Raji (cell line): ENCODE data around the gene CLDN6.

Experiments
- POLR2A ChIP-seq: IDR thresholded peaks from 2 replicates; pipeline ENCODE4 v1.6.1; 2011; ENCODE audit warnings: low read depth, low read length, control low read depth; ENCODE audit not compliant: insufficient read depth

Gene CLDN6

GRCh38 chr16:3012246-3012645 lies 5.7 kb downstream of the CLDN6 start:
- no peak for TF ChIP-seq POLR2A

GRCh38 chr16:3010510-3010909 lies 7.5 kb downstream of the CLDN6 start:
- no peak for TF ChIP-seq POLR2A

DNA sequence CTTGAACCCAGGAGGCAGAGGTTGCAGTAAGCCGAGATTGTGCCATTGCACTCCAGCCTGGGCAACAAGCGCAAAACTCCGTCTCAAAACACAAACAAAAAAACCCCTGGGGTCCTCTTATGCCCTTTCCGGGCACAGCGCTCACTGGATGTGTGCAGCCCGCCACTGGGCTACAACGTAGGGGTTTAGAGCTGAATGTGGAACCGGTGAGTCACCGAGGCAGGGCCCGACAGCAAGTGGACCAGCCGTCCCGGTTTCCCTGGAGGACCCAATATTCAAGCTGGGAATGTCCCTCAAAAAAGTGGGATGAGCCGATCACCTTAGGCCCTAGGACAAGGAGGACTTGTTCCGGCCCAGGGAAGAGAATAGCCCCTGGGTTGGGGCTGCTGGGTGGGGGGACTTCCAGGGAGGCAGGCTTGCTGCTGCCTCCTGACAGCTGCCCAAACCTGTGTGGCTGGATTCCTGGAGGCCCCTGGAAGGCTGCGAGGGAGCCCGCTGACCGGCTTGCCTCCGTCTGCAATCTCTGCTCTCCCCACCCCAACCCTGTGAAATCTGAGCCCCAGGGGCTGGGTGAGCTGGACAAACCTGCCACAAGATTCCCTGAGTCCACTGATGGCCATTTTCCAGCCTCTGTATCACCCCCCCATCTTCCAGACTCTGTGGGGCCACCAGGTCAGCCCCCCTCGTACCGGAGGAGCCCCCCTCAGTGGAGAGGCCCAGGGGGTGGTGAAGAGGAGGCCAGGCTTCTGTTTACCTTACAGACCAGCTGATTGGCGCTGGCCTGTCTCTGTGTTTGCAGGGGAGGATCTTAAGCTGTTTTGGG lies 8.2 kb downstream of the CLDN6 start:
- TF ChIP-seq POLR2A: no peak

- no peak for TF ChIP-seq POLR2A
These were observed 9.3 kb downstream of the CLDN6 start for GRCh38 chr16:3008690-3009037.

GRCh38 chr16:3007957-3008689 lies 9.9 kb downstream of the CLDN6 start:
- no peak for TF ChIP-seq POLR2A

DNA sequence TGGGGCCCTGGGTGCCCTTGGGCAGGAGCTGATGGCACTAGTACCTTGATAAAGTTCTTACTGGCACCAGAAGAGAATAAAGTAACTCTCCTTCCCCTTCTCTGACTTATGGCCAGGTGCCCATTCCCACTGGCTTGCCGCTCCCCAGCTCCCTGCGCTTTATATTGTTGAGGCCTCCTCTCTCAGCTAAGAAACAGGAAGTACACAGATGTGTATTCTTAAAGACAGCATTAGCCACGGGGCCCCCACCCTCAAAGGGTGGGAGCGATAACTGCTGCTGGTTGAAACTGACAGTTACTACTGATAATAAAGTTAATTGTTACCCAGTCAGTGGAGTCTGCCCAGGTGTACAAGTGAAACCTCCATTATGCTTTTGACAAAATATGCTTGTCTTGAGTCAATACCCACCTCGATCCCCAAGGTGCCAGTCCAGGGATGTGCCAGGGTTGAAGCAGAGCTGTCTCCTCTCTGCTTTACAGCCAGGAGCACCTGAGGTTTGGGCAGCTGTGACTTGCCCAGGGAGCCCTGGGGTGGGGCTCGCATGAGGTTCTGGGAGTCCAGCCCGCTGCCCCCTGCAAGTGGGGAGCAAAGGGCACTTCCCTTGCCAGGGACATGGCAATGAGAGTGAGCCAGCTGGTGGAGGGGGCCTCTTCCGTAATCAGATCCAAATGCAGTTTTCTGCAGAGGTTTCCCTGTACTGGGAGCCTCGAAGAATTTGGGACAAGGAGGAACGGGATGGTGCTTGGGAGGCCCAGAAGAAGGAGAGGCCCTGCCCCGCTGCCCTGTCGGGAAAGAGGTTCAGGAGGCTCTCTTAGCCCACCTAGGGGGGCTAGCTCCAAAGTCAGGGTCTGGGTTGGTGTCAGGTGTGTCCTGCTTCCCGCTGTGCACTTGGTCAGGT lies 10.7 kb downstream of the CLDN6 start:
- no peak for TF ChIP-seq POLR2A

DNA sequence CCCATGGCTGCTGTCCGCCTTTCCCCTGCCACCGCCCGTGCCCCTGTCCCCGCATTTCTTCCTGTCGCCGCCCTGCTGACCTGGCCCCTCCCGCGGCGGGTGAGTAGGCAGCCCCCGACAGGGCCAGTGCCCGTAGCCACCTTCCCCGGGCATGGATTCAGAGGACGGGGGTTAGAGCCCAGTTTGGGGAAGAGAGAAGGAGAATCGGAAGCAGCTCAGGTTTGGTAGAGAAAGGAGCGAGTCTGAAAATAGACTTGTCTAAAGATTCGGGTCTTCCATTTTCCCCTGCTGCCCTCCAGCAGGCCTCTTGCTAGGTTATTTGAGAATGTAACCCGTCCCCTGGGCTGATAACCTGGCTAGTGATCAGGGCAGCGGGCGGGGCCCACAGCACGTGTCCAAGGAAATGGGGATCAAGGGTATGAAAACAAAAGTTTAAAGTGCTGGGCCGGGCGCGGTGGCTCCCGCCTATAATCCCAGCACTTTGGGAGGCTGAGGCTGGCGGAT lies 13.2 kb downstream of the CLDN6 start:
- no peak for TF ChIP-seq POLR2A

DNA sequence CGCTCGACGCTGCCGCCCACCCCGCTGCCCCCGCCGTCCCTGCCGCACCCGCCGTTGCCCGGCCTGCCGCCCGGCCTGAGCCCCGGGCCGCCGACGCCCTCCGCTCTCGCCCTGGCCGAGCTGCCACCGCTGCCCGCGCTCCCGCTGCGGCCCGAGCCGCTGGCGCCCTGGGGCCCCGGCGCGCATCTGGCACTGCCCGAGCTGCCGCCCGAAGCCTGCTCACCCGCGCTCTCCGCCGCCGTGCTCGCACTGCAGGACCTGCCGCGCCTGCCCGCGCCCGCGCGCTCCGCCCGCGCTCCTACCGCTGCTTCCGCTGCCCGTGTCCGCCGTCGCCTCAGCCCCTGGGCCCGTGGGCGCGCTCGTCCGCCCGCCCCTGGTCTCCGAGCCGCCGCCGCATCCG lies 13.7 kb downstream of the CLDN6 start:
- no peak for TF ChIP-seq POLR2A

DNA sequence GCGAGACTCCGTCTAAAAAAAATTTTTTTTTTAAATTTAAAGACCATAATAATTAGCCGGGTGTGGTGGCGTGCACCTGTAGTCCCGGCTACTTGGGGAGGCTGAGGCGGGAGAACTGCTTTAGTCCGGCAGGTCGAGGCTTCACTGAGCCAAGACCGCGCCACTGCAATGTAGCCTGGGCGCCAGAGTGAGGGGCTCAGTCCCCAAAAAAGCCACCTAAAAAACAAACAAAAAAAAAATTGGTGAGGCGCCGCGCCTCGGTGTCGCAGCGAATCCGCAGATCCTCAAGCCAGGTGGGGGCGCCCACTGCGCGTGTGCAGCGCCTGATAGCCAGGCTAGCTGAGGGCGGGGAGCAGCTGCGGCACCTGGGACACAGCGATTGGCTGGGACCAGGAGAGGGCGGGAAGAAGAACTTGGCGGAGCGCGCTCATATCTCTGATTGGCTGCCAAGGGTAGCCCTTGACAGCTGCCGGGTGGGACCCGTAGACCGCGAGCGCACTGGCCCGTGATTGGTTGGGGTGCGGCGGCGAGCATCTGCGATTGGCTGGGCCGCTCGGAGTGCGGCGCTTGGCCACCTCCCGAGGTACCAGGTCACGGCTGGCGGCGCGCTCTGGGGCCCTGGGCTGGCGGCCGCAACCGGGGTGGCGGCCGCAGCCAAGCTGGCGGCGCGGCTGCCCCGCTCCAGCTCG lies 14.3 kb downstream of the CLDN6 start:
- TF ChIP-seq POLR2A: no peak

GRCh38 chr16:3001316-3001715 lies 16.7 kb downstream of the CLDN6 start:
- TF ChIP-seq POLR2A: no peak

DNA sequence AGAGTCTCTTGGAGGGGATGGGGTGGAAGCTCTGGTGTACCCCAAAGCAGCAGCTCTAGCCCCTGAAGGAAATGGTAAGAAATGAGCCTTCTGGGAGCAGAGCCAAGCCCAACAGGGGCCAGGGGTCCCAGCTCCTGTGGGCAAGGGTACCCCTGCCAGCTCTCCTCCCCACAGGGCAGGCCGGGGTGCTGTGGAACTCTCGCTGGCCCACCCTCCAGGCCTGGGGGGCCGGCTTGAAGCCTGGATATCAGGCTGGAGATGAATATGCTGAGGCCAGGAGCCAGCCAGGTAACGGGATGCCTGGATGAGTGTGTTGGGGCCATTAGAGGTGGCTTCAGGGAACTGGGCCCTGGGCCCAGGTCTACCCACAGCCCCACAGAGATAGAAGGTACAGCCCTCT lies 17.4 kb downstream of the CLDN6 start:
- TF ChIP-seq POLR2A: no peak

DNA sequence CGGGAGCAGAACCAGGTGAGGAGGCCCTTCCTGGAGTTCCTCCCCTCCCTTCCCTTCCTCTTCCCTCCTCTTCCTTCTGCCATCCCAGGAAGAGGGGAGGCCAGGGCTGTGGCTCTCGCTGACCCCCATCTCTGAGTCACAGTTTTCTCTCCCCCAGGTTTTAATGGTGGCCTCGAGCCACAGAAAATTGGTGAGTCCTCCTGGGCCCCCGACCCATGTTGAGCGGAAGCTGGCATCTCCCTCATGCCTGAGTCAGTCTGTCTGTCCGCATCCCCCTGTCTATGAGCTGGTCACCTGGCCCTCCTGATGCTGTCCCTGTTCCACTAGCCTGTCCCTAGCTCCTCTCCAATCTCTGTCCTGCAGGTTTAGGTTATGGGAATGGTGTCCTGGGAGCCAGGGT lies 18.1 kb downstream of the CLDN6 start:
- no peak for TF ChIP-seq POLR2A

DNA sequence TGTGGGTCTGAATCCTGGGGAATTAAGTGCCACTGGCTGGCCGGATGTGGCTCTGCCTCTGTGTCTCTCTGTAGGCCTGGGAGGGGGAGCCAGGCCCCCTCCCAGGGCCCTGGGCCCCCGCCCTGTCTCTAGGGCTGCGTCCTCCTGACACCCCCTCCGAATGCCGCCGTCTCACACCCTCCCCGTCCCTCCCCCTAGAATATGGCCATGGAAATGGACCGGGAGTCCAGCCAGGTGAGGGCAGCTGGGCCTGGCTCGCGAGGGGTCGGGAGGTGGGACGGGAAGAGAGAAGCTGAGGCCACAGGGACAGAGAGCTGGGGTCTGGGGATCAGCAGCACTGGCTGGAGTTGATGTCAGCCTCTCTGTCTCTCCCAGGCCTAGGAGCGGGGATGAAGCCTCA lies 21.7 kb downstream of the CLDN6 start:
- no peak for TF ChIP-seq POLR2A

GRCh38 chr16:2992383-2993081 lies 25.5 kb downstream of the CLDN6 start:
- no peak for TF ChIP-seq POLR2A
